Smooth muscle cell of the pulmonary artery (primary cell): ENCODE results near the gene SLC16A9. TPM values are rescaled to one million over a fixed set of nuclear protein-coding genes. Genes with fewer than 3 reads are reported as not detected.

Experiments
- total RNA-seq: library from RNA; depleted of rRNA; stranded (reverse); fragments of >200 nt; gene quantifications from 2 replicates; pipeline ENCODE4 v1.2.3, GENCODE V29; 2014

SLC16A9 gene, protein sequence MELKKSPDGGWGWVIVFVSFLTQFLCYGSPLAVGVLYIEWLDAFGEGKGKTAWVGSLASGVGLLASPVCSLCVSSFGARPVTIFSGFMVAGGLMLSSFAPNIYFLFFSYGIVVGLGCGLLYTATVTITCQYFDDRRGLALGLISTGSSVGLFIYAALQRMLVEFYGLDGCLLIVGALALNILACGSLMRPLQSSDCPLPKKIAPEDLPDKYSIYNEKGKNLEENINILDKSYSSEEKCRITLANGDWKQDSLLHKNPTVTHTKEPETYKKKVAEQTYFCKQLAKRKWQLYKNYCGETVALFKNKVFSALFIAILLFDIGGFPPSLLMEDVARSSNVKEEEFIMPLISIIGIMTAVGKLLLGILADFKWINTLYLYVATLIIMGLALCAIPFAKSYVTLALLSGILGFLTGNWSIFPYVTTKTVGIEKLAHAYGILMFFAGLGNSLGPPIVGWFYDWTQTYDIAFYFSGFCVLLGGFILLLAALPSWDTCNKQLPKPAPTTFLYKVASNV
- 2.5 and 15.1 TPM in 2 replicates for total RNA-seq

DNA sequence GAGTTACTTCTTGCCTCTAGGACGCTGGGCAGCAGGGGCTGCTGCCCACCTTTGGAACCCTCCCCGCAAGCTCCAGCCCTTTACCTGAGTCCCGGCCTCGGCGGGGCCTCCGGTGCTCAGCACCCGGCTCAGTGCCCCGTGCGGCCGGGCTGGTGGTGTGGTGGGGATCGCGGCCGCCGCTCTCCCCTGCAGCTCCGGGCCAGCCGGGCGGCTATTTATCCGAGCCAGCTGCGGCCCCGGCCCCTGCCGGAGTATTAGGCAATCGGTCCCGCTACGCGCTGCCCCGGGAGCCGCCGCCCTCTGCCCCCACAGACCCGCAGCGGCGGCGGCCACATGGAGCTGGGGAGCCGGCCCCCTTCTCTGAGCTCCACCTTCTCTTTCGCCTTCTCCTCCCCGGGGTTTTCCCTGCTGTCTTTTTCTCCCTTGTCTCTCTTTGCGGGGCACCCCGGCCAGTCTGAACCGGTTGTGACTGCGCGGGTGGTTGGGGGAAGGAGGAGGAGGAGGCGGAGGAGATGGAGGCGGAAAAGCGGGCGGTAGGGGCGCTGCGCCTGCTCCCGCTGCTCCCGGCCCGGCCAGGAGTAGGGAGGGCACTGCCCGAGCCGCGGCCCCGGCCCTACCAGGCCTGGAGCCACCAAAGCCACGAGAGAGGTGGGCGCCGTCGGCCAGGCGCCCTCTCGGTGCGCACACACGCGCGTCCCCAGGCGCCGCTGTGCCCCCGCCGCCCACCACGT lies at the start of gene SLC16A9:
TSS of gene SLC16A9 (minus strand) at position 456 of the 731 bp plus-strand sequence. CDS start 25,559 bp downstream, outside the sequence.

DNA sequence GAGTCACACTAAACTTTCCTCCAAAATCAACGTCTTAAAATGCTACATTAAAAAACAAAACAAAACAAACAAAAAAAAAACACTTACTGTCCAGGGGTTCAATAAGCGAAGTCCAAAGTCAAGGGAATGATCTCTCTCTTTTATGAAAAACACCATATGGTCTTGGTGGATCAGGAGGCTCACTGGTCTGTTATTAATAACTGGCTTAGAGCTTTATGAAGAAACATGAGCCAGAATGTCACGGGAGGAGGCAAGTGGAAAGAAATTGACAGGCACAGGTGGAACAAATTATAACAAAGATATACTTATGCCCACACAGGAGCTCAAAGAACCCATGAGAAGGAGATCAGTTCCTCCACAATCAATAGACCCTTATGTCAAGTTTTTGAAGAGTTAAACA lies 43.6 kb upstream of the SLC16A9 start, which contains the start of gene MRLN:
TSS of gene MRLN (minus strand) at position 189 of the 400 bp plus-strand sequence.

Other genes starting within 250 kb of the SLC16A9 start
- not detected in 2 replicates for gene MRLN, start 43.6 kb upstream of the SLC16A9 start, total RNA-seq
- 40.9 and 44.3 TPM in 2 replicates for gene CCDC6, start 196.7 kb upstream of the SLC16A9 start, total RNA-seq